ENCODE results near the gene HSPA1A. TPM values are rescaled to one million over a fixed set of nuclear protein-coding genes. Genes with fewer than 3 reads are reported as not detected.

Gene HSPA1A
- total and polyA plus RNA-seq, 9 donors: 57.3 to 94.7 (median 78.9) TPM

GRCh38 chr6:31771992-31772358 lies 43.4 kb upstream of the HSPA1A start:
- Histone ChIP-seq H3K27ac (ENCODE audit: low read length) (no peak overlapping the region), H3K4me1 (ENCODE audit: control insufficient read depth, insufficient read depth, low read length) (peaks cover 5% of the 10 kb centered on the region), H3K4me3 (ENCODE audit: low read length) (no peak overlapping the region), H3K9me3 (replicated peaks; ENCODE audit: control insufficient read depth, low read depth, low read length) (no peaks in the 10 kb centered on the region), H3K36me3 (ENCODE audit: control insufficient read depth, insufficient read depth, low read length) (no peaks in the 10 kb centered on the region), H3K27me3 (ENCODE audit: control insufficient read depth, insufficient read depth, low read length) (no peaks in the 10 kb centered on the region)
- no CpG with 5 or more reads among the region's 4 CpGs for WGBS (ENCODE audit: insufficient coverage)
- no peak for DNase-seq

- Histone ChIP-seq H3K9me3 (replicated peaks; ENCODE audit: control insufficient read depth, low read depth, low read length) (no peaks in the 10 kb centered on the region), H3K4me3 (ENCODE audit: low read length) (no peak overlapping the region), H3K27me3 (ENCODE audit: control insufficient read depth, insufficient read depth, low read length) (no peaks in the 10 kb centered on the region), H3K27ac (ENCODE audit: low read length) (no peak overlapping the region), H3K4me1 (ENCODE audit: control insufficient read depth, insufficient read depth, low read length) (peaks cover 12% of the 10 kb centered on the region), H3K36me3 (ENCODE audit: control insufficient read depth, insufficient read depth, low read length) (peaks cover 28% of the 10 kb centered on the region)
- no peak for DNase-seq
- 88% methylated on average over 1 of the region's 4 CpGs for WGBS (ENCODE audit: insufficient coverage)
Observed at GRCh38 chr6:31775184-31775583, 40.2 kb upstream of the HSPA1A start.

- Histone ChIP-seq H3K4me1 (ENCODE audit: control insufficient read depth, insufficient read depth, low read length) (peaks cover 12% of the 10 kb centered on the region), H3K4me3 (ENCODE audit: low read length) (no peak overlapping the region), H3K27ac (ENCODE audit: low read length) (no peak overlapping the region), H3K27me3 (ENCODE audit: control insufficient read depth, insufficient read depth, low read length) (no peaks in the 10 kb centered on the region), H3K9me3 (replicated peaks; ENCODE audit: control insufficient read depth, low read depth, low read length) (no peaks in the 10 kb centered on the region), H3K36me3 (ENCODE audit: control insufficient read depth, insufficient read depth, low read length) (peaks cover 35% of the 10 kb centered on the region)
- WGBS (ENCODE audit: insufficient coverage): 86% methylated on average over 23 of the region's 32 CpGs
- no peak for DNase-seq
Observed at GRCh38 chr6:31775633-31776484, 39.5 kb upstream of the HSPA1A start.

- no peak overlapping the region for H3K27ac ChIP-seq (ENCODE audit: low read length)
- peaks cover 12% of the 10 kb centered on the region for H3K4me1 ChIP-seq (ENCODE audit: control insufficient read depth, insufficient read depth, low read length)
- H3K4me3 ChIP-seq (ENCODE audit: low read length): no peak overlapping the region
- WGBS (ENCODE audit: insufficient coverage): 46% methylated on average over 10 of the region's 14 CpGs
- H3K36me3 ChIP-seq (ENCODE audit: control insufficient read depth, insufficient read depth, low read length): peaks cover 42% of the 10 kb centered on the region
- no peak for DNase-seq
- H3K27me3 ChIP-seq (ENCODE audit: control insufficient read depth, insufficient read depth, low read length): no peaks in the 10 kb centered on the region
- H3K9me3 ChIP-seq (replicated peaks; ENCODE audit: control insufficient read depth, low read depth, low read length): no peaks in the 10 kb centered on the region
Observed at GRCh38 chr6:31776485-31776988, 38.8 kb upstream of the HSPA1A start.

GRCh38 chr6:31776989-31777666 lies 38.2 kb upstream of the HSPA1A start, which contains the start of gene VWA7:
Gene VWA7 (minus strand): TSS chr6:31777328. CDS start chr6:31776779, 549 bp downstream.
- no peak within 1 kb of the TSS for H3K4me3 ChIP-seq (ENCODE audit: low read length)
- H3K36me3 ChIP-seq (ENCODE audit: control insufficient read depth, insufficient read depth, low read length): peaks cover 48% of the 10 kb centered on the region
- H3K27me3 ChIP-seq (ENCODE audit: control insufficient read depth, insufficient read depth, low read length): no peaks in the 10 kb centered on the region
- DNase-seq: peak; percentile 44
- H3K9me3 ChIP-seq (replicated peaks; ENCODE audit: control insufficient read depth, low read depth, low read length): no peaks in the 10 kb centered on the region
- peak within 1 kb of the TSS; percentile 1 for H3K27ac ChIP-seq (ENCODE audit: low read length)
- WGBS (ENCODE audit: insufficient coverage): 25% methylated on average over 8 of the region's 15 CpGs
- H3K4me1 ChIP-seq (ENCODE audit: control insufficient read depth, insufficient read depth, low read length): peaks cover 12% of the 10 kb centered on the region

GRCh38 chr6:31777667-31778050 lies 37.7 kb upstream of the HSPA1A start:
- no peak for DNase-seq
- Histone ChIP-seq H3K36me3 (ENCODE audit: control insufficient read depth, insufficient read depth, low read length) (peaks cover 53% of the 10 kb centered on the region), H3K4me3 (ENCODE audit: low read length) (no peak overlapping the region), H3K27me3 (ENCODE audit: control insufficient read depth, insufficient read depth, low read length) (no peaks in the 10 kb centered on the region), H3K9me3 (replicated peaks; ENCODE audit: control insufficient read depth, low read depth, low read length) (no peaks in the 10 kb centered on the region), H3K4me1 (ENCODE audit: control insufficient read depth, insufficient read depth, low read length) (peaks cover 12% of the 10 kb centered on the region), H3K27ac (ENCODE audit: low read length) (no peak overlapping the region)
- 91% methylated on average over 4 of the region's 5 CpGs for WGBS (ENCODE audit: insufficient coverage)

- peaks cover 12% of the 10 kb centered on the region for H3K4me1 ChIP-seq (ENCODE audit: control insufficient read depth, insufficient read depth, low read length)
- peaks cover 58% of the 10 kb centered on the region for H3K36me3 ChIP-seq (ENCODE audit: control insufficient read depth, insufficient read depth, low read length)
- H3K27ac ChIP-seq (ENCODE audit: low read length): no peak overlapping the region
- 89% methylated on average over 5 of the region's 5 CpGs for WGBS (ENCODE audit: insufficient coverage)
- no peak overlapping the region for H3K4me3 ChIP-seq (ENCODE audit: low read length)
- no peak for DNase-seq
- no peaks in the 10 kb centered on the region for H3K27me3 ChIP-seq (ENCODE audit: control insufficient read depth, insufficient read depth, low read length)
- H3K9me3 ChIP-seq (replicated peaks; ENCODE audit: control insufficient read depth, low read depth, low read length): no peaks in the 10 kb centered on the region
Observed at GRCh38 chr6:31778193-31778592, 37.1 kb upstream of the HSPA1A start.

GRCh38 chr6:31778999-31779885 lies 36.1 kb upstream of the HSPA1A start:
- H3K4me1 ChIP-seq (ENCODE audit: control insufficient read depth, insufficient read depth, low read length): peaks cover 12% of the 10 kb centered on the region
- H3K27ac ChIP-seq (ENCODE audit: low read length): no peak overlapping the region
- no peak for DNase-seq
- H3K36me3 ChIP-seq (ENCODE audit: control insufficient read depth, insufficient read depth, low read length): peaks cover 67% of the 10 kb centered on the region
- H3K4me3 ChIP-seq (ENCODE audit: low read length): no peak overlapping the region
- WGBS (ENCODE audit: insufficient coverage): 91% methylated on average over 31 of the region's 43 CpGs
- no peaks in the 10 kb centered on the region for H3K27me3 ChIP-seq (ENCODE audit: control insufficient read depth, insufficient read depth, low read length)
- H3K9me3 ChIP-seq (replicated peaks; ENCODE audit: control insufficient read depth, low read depth, low read length): no peaks in the 10 kb centered on the region

GRCh38 chr6:31779908-31780307 lies 35.4 kb upstream of the HSPA1A start:
- Histone ChIP-seq H3K4me1 (ENCODE audit: control insufficient read depth, insufficient read depth, low read length) (peaks cover 12% of the 10 kb centered on the region), H3K9me3 (replicated peaks; ENCODE audit: control insufficient read depth, low read depth, low read length) (no peaks in the 10 kb centered on the region), H3K27me3 (ENCODE audit: control insufficient read depth, insufficient read depth, low read length) (no peaks in the 10 kb centered on the region), H3K27ac (ENCODE audit: low read length) (no peak overlapping the region), H3K4me3 (ENCODE audit: low read length) (no peak overlapping the region), H3K36me3 (ENCODE audit: control insufficient read depth, insufficient read depth, low read length) (peaks cover 73% of the 10 kb centered on the region)
- WGBS (ENCODE audit: insufficient coverage): 88% methylated on average over 3 of the region's 10 CpGs
- DNase-seq: no peak

All from muscle of leg (tissue), 11 donors.